NK-92 (cell line): ENCODE data around the gene SCGB1C1.
"Not testable (repeated sequence)": the region's sequence is repeated elsewhere in the genome, so short reads cannot be mapped to it uniquely, and the experiment has no call there.

Experiments
- DNase-seq: peaks from one replicate; lab custom pipeline; 2025; ENCODE audit not compliant: unreplicated experiment; lab: John Stamatoyannopoulos, UW

The SCGB1C1 gene

DNA sequence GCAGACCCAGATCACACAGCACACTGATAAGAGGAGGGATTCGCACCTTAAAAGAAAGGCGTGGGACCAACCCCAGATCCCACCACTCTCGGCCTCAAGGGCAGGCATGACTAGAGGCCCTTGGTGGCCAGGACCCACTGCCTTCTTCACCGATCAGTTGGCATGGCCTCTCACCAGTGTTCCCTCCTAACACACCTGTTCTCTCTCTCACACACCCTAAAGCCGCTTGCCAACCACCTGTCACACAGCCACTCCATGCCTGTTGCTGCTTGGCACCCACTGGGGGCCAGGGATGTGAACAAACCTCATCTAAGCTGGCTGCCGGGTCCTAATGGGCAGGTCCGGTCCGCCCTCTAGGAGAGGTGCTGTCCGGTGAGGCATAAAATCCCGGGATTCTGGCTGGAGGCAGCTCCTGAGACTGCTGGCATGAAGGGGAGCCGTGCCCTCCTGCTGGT, at the start of gene SCGB1C1:
Gene SCGB1C1 (plus strand): TSS at position 405 of the 455 bp plus-strand sequence. CDS start 22 bp downstream, at position 427.
- DNase-seq = not testable (repeated sequence)

GRCh38 chr11:180242-180641, 12.6 kb upstream of the SCGB1C1 start:
- DNase-seq = not testable (repeated sequence)

DNA sequence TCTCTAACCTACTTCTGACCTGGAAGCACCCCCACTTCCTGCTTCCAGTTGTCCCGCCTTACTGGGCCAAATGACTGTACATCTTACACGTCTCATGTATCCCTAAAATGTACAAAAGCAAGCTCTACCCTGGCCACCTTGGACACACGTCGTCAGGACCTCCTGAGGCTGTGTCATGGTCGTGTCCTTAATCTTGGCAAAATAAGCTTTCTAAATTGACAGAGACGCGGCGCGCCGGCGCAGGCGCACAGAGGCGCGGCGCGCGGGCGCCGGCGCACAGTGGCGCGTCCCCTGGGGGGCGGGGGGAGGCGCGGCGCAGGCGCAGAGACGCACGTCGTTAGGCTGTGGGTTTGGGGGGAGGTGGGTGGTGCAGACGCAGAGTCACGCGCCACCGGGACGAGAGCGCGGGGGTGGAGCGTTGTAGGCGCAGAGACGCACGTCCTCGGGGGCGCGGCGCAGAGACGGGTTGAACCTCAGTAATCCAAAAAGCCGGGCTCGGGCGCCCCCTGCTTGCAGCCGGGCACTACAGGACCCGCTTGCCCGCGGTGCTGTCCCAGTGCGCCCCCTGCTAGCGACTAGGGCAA, 3.6 kb upstream of the SCGB1C1 start:
- DNase-seq = not testable (repeated sequence)

GRCh38 chr11:189843-190311, 3.0 kb upstream of the SCGB1C1 start:
- not testable (repeated sequence) for DNase-seq

DNA sequence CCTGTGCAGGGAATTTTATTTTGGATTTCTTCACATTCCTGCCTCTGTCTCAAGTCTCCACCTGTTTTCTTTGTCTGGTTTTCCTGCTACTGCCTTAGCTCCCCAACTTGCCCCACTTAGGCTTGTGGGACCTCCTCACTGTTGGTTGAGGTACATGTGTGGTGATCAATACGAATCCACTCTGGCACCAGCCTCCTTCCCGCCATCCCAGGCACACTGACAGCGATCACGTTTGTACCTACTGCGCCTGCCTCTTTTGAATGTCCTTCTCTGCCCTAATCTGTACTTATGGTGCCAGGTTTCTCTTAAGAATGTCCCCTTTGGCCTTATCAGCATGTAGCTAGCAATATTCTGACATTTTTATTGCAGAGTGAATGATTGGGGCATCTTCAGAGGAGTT, 2.3 kb upstream of the SCGB1C1 start:
- not testable (repeated sequence) for DNase-seq

GRCh38 chr11:191490-192478, 1.1 kb upstream of the SCGB1C1 start:
- not testable (repeated sequence) for DNase-seq

GRCh38 chr11:193481-193880, 603 bp downstream of the SCGB1C1 start:
- not testable (repeated sequence) for DNase-seq

- DNase-seq = no peak
These were observed 4.2 kb downstream of the SCGB1C1 start for GRCh38 chr11:196786-197731.

DNA sequence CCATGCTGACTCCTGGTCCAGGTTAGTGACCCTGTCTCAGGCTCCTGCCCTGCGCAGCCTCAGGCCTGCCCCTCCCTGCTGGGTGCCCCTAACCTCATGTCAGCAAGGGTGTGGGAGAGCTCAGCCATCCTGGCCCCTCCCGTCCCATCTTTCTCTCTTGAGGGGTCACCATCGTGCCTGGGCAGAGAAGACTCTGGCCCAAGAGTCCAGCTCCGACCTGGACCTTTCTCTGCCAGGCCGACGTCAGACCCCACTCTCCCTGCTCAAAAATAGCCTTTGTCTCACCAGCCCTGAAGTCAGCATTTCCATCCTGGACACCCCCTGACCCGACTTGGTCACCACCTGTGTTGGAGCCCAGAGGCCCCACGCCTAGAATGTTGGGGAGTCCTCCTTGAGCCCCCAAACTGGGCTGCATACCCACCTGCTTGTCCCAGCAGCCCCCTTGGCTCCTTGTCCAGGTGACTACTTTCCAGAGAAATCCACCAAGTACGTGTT, 4.9 kb downstream of the SCGB1C1 start:
- no peak for DNase-seq

GRCh38 chr11:198236-198806, 5.4 kb downstream of the SCGB1C1 start:
- no peak for DNase-seq

DNA sequence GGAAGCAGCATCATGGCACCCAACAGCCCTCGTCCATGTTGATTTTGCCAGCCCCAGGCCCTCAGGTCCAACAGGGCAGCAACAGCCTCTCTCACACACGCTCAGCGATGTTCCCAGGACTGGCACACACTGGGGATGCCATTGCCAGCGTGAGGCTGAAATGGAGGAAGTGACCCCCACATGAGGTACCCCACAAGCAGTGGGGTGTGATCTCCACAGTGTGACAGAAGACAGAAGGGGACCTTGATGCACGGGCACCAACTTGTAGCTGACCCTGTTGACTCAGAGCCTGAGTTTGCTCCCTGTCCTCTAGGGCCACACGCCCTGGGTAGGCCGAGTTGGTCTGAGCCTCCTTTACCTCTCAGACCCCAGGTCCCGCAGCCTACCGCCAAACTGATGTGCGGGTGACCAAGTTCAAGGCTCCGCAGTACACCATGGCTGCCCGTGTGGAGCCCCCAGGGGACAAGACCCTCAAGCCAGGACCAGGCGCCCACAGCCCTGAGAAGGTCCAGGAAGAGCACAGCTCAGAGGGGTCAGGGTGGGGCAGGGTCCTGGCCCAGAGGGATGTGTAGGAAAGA, 6.2 kb downstream of the SCGB1C1 start:
- no peak for DNase-seq

GRCh38 chr11:199782-200181, 6.9 kb downstream of the SCGB1C1 start:
- no peak for DNase-seq

- DNase-seq = no peak
These were observed 7.5 kb downstream of the SCGB1C1 start for GRCh38 chr11:200224-201003.

DNA sequence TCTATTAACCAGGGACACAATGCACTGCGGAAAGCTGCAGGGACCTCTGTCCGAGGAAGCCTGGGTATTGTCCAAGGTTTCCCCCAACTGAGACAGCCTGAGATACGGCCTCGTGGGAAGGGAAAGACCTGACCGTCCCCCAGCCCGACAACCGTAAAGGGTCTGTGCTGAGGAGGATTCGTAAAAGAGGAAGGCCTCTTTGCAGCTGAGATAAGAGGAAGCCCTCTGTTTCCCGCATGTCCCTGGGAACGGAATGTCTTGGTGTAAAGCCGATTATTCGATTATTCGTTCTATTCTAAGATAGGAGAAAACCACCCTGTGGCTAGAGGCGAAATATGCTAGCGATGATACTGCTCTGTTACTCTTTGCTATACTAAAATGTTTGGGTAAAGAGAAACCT, 9.1 kb downstream of the SCGB1C1 start:
- DNase-seq = no peak

- no peak for DNase-seq
These were observed 9.6 kb downstream of the SCGB1C1 start for GRCh38 chr11:202490-202889.

GRCh38 chr11:203056-203944, 10.4 kb downstream of the SCGB1C1 start:
- DNase-seq = no peak

DNA sequence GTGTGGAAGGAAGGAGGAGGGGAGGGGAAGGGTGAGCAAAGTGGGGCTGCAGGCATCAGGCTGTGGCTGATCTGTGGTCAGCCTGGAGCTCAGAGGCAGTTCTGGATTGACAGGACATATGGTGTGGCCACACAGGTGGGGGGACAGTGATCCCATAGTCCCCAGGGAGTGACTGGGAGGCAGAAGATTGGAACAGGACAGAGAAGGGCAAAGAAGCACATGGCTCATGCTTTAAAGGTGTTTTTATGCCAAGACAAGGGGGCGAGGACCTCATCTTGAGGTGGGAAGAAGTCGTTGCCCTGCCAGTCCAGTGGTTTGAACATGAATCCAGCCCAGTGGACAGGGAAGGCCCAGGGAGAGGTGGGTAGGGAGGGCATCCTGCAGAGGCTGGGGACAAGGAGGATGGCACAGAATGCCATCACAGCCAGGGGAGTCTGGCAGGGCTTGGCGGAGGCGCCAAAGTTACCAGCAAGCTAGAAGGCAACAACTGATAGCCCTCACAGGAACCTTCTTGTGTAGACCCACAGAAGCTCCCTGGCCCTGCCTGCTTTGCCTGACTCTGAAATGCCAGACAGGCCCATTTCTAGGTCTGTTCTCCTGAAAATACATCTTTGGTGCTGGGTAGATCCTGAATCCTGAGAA, 11.2 kb downstream of the SCGB1C1 start:
- no peak for DNase-seq
